A549 (cell line): ENCODE measurements around the gene MAD1L1.

Experiments used
- CHD2 ChIP-seq: fragments of 150-350 bp; IDR thresholded peaks from 2 replicates; pipeline ENCODE4 v1.6.1; 2014; ENCODE audit warnings: low read length; ENCODE audit not compliant: partially characterized antibody
- CTCF ChIP-seq: fragments of >200 bp; sonication (Bioruptor Twin); formaldehyde crosslinking; IDR thresholded peaks from 3 replicates; pipeline ENCODE4 v1.5.1; 2016

GRCh38 chr7:2218444-2218785 lies 14.3 kb downstream of the MAD1L1 start:
- TF ChIP-seq CTCF = no peak
- TF ChIP-seq CHD2 = no peak
